HG03442 (cell line): Measurements from ENCODE around the gene PRR18.
A peak's percentile ranks its signal among the peaks of the same experiment; 100 is the strongest.

Experiments
- ATAC-seq: cut with Tn5 transposase; IDR thresholded peaks from one replicate; pipeline ENCODE4 v1.9.1; 2021; ENCODE audit warnings: mild to moderate bottlenecking, moderate library complexity; ENCODE audit not compliant: unreplicated experiment

PRR18 gene

DNA sequence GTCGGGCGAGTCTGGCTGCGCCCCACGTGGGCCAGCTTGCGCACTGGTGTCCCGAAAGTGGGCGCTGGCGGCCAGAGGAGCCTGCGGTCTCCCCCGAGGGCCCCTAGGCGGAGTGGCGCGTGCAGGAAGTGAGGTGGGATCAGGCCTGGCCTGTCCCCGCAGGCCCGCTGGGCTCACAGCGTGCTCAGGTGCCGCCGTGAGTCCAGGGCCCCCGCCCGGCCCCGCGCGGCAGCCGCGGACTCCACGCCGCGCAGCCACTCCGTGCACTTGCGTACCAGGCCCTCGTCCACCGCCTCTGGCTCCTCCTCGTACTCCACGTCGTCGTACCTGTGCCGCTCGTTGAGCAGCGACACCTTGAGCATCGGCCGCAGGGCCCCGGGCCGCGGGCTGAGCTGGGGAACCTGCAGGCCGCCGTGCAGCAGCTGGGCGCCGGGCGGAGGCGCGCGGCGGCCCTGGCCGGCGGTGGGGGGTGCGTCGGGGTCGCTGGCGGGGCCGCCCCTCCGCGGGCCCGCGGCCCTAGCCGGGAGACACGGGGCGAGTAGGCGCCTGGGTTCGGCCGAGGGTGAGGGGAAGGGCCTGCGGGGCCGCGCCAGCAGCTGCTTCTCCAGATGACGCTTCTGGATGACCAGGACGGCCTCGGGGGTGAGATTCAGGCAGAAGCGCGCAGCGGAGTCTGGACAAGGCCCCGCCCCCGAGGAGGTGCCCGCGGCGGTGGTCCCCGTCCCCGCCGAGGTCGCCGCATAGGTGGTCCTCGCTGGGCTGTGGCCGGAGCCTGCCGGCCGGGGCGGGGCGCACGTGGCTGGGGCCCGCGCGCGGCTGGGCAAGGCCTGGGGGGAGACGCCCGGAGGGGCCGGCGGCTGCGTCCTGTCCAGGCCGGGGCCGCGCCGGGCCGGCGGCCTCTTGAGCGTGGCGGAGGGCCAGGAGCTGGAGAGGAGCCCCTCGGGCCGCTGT is 835 bp downstream of the PRR18 start:
- ATAC-seq, result peak; percentile 30

DNA sequence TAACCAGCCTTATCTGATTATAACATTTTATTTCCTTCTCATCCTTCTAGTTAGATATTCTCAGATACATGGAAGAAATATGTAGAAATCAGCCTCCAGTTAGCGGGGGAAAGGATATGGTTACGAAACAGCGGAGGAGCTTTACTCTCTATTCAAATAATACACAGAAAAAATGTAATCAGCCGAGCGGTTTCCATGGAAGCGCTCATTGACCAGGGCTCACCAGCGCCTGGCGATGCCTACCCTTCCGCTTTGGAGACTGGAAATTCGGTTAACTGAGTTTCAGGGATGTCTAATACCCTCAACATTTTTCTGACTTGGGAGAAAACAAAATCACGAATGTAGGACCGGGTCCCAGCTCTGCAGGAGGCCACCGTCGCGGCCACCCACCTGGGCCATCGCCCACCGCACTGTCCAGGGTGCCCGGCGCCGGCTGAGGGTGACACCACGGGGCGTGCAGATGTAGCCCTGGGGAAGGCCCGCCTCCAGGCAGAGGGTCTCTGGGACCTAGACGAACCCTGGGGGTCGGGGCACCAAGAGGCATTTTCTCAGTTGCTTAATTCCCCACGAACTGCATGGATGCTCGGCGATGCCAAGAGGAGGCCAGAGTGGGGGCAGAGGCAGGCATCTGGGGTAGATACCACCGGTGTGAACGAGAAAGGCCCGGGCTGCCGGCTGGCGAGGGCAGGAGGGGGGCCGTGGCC is 1.7 kb downstream of the PRR18 start:
- ATAC-seq, result no peak

DNA sequence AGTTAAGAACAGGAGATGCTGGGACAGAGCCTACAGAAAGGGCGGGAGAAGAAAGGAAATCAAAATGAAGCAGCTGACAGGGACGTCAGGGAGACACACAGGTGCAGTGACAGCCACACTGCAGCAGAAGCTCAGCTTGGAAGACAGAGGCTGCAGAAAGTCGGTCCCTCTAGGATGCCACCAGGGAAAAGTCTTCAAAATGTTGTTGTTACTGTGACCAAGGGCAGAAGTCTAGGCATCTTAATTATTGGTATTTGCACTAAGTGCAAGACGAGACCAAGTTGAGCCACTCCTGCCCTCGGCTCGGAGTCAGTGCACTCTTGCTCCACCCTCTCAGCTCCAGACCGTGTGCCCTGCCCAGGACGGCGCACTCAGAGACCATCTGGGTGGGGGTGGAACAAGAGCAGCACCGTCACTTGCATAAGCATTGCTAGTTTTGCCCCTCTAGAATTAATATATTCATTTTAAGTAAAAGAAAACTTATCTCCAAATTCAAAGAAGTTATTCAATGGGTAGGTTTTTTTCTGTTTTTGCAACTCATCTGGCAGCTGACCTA is 2.6 kb downstream of the PRR18 start:
- ATAC-seq, result no peak

DNA sequence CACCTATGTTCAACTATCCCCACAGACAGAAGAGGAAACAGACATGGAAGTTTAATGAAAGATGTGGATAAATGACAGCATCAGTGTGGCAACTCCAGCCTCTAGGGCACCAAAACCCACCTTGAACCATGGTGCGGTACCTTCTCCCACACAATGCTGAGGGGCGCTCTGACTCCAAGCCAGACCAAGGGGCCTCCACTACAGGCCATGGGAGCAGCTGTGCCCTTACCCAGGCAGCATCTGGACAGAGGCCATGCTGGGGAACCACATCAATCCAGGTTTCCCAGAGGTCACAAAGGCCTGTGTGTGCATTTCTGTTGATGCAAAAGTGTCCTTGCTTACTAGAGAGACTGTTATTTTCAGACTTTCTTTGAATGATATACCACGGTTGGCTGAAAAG is 4.1 kb downstream of the PRR18 start:
- no peak for ATAC-seq

DNA sequence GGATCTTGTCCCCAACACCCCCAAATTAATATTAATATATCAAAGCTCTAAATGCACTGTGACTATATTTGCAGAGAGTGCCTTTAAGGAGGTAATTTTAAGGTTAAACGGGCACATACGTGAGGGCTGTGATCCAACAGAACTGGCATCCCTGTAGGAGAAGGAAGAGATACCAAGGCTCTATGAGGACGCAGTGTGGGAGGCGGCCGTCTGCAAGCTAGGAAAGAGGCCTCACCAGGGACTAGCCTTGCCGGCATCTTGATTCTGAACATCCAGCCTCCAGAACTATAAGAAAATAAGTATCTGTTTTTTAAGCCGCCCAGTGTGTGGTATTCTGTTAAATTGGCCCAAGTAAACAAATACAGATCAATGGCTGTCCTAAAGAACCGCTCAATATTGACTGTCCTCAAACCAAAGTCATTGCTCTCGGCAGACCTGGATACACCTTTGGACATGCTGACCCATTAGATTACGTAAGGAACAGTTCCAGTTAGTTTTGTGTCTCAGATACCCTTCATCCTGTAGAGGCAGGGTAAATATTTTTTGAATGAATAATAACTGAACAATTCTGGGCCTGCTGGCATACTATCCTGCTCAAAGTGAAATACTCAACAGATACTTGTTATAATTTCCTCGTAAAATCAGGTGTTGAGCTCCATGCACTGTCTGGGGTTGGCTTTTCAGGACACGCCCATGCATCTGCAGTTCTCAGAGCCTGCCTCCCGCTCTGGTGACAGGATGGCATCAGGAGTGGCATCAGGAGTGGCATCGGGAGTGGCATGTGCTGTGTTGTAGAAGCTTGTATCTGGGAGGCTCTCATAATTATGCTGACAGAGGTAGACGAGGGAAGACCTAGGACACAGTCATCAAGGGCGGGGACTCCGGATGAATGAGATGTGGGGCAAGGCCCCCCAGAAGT is 6.3 kb downstream of the PRR18 start:
- no peak for ATAC-seq

DNA sequence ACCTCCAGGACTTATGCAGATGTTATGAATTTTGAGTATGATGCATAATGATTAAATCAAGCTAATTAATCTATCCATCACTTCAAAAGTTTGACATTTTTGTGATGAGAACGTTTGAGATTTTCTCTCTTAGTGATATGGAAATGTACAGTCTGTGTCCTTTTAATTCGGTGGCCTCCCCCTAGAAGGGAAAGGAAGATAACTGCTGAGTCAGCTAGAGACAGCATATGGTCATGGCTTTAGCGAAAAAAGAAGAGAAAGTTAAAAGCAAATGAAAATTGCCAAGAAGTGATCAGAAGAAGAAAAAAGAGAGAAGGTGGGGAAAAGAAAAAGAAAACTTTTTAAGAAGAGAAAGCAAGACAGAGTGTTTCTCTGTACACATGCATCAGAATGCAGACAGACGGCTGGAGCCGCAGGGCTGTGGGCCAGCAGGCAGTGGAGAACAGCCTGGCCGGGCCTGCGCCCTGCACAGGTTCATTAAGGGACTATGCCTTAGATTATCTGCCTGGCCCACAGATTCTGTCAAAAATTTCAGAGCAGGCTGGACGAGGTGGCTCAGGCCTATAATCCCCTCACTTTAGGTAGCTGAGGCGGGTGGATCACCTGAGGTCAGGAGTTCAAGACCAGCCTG is 7.7 kb downstream of the PRR18 start:
- no peak for ATAC-seq

DNA sequence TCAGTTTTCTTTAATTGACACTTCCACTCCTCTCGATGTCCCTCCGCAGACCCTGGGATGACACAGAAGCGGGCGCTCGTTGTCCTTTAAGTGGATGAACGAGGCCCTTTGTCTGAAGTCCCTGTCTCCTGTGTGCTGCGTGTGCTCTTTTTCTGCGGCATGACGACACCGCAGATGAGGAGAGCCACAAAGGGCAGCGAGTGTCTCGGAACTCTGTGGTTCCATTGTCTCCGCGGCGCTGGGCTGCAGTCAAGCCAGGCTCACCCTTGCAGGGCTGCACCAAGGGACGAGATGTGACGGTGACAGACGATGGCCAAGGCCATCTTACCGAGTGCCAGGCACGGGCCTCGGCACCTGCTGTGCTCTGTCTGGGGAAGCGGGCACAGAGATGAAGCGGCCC is 10.6 kb downstream of the PRR18 start:
- no peak for ATAC-seq

DNA sequence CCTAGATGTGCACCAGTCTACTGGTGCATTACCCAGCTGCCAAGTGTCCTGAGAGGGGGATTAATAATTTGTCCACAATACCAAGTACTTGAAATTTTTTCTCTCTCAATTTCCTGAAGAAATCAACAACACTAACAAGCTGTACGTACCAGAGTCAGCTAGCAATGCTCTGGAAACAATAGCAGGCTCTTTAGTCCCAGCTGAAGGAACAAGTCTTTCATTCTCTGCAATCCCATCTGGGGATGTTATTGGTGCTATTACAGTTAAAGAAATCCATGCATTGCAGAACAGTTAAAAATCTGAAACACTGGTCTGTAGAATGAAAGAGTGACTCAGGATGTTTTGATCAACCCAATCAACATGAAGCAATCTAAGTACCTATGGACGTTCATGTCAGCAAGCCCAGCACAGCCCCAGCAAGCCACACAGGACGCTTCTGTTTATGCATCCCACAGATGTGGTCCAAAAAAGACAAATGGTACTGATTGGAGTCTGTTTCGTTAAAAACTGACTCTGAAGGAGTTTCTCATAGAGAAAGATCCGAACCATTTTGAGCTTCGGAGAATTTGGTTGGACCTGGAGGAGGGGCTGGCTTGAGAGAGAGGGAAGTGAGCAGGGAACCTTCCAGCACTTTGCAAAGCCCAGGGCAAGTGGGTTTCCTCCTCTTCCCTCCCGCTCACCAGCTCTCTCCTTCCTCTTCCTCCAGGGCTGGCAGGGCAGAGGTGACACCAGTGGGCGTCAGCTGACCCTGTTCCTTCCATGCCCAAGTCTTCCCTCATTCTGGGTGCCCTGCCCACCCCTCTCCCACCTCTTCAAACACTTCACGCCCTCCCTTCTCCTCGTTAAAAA is 11.9 kb downstream of the PRR18 start:
- ATAC-seq, result no peak

DNA sequence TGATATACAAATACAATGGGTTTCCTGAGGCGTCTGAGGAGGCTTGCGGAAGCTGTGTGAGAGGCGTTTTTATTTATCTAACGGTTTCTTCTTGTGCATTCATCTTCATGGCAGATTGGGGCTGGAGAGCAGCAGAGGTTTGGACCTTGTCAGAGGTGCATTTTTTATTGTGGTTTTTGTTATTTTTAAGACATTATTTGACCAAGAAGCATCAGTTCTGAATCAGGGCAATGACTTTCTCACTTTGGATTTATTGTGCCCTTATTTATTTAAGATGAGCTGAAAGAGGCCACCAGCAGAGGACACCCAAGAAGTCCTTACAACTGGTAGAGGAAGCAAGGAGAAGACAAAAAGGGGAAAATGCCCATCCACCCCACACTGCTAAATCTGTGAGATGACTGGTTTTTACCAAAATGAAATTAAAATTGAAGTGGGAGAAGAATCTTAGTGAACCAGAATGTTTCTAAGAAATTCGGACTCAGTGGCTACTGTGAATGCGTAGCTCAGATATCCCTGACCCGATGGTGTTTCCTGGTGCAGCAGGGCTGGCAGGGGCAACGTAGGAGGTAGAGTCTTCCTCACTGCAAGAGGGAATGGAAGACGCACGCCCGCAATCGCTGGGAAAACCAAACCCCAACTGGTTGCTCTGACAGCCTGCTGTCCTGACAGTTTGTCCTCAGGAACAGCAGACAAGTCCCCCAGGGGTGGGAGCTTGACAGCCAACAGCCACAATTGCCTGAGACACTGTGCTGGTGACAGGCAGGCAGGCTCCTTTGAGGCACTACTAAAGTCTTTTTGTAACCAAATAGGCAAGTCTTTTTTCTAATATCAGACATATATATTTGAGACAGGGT is 14.2 kb downstream of the PRR18 start:
- ATAC-seq, result no peak

DNA sequence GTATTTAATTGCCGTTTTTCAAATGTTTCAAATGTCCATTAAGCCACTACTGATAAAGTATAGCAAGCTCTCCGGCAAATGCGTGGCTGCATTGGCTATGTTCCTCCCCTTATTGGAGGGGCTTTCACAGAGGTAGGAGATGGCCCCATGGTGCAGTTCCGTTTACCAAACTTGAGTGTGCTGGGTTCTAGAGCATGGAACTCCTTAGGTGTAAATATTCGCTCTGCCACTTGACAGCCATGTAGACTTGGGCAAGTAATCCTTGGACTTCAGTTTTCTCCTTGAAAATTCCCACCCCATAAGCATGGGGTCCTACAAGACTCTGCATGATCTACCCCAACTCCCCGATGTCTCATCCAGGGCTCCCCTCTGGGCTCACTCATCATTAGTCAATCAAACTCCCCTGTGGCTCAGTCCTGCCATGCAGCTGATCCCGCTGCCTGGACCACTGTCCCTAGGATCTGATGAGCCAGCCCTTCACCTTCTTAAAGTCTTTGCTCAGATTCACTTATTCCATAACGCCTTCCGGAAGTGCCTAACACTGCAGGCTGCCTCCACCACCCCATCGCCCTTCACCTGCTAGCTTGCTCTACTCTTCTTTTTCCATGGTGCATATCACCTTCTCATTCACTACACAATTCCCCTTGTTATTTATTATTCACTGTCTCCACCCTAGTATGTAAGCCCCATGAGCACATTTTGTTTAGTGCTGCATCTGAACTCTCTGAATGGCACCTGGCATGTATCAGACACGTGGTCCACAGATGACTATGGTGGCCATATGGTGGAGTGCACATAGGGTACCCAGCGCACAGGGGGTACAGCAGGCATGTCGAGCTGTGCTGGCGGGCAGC is 18.8 kb downstream of the PRR18 start:
- ATAC-seq, result no peak

DNA sequence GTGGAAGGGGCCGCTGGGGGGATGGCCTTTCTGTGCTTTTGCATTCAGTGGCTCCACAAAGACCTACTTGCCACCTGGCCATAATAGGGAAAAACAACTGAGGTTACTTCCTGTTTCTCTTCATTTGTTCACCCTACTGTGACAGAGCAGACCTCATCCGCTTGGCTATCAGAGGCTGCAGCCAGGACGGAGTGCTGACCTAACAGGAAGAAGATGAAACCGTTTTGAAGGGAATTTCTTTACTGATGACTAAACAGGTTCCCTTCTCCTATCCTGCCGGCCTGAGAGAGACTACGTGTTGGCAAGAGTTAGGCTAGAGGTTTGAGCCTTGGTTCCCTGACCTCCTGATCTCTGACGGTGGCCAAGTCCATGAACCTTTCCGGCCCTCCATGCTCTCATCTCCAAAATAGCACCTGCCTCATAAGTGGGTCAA is 21.3 kb downstream of the PRR18 start:
- peak; percentile 94 for ATAC-seq

DNA sequence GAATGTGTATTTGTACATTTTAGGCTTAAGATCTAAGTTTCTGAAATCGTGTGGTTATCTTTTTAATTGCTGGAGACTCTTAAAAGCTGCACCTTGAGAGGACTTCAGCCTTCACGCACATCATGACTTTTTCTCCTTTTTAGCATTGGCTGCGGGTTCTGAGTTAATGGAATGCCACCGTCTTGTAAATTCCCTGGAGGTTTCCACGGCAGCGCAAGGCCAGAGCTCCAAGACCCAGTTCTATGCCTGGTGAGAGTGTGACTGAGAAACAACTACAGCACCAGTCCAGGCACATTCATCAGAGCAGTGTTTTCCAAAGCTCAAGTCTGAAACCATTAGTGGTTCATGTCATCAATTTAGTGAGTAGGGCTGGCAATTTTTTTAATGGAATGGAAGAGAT is 23.0 kb downstream of the PRR18 start:
- ATAC-seq, result no peak

DNA sequence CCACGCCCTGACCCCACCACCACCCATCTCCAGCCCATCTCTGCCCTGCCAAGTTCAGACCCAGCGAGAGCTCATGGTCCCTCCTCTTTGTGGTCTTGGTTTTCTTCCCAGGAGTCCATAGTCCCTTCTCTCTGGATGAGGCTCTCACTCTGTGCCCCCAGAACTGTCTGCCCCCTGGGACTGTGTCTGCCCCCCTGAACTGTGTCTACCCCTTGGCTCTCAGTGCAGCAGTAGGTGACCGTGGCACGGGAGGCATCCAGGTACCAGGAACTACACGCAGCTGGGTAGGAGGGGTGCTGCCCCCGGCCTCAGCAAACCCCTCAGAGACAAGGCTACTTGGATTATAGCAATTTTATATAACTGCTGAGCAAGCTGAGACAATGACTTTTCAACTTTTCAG is 23.6 kb downstream of the PRR18 start:
- no peak for ATAC-seq

DNA sequence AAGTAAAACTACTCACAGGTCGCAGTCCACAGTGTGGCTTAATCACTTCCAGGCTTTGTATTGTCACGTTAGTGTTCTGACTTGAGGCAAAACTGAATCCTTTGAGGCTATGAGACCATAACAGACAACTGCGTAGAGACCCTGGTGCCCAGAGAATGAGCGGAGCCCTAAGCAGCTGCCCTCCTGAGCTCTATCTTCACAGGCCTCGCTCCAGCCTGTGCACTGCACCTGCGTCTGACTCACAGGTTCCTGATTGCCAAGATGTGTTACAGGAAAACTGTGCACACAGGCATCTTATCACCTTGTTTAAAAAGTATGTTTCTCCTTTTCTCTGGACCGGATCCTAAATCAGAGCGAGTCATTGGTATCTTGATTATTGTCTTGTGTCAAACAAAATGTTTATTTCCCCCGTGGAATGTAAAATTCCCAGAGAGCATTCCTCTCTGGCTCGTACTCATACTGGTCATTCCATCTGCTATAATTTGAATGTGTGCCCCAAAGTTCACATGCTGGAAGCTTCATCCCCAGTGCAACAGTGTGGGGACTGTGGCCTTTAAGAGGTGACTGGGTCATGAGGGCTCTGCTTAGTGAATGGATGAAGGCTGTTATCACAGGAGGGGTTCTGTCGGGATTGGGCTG is 25.7 kb downstream of the PRR18 start:
- ATAC-seq, result no peak

DNA sequence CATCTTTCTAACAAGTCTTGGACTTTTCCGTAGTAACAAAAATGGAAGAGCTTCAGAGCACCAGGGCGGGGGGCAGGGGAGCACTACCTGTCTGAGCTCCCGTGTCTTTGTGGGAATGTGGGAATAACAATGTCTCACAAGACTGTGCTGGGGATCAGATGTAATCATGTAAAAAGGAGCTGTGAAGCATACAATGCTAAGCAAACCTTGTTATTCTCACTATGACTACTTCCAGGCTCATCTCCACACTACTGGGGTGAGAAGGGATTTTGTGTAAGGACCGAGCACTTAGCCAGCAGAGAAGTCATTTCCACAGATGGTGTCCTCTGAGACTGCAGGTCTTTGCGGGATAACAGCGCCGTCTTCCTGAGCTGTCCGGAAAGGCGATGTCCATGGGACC is 27.1 kb downstream of the PRR18 start:
- peak; percentile 60 for ATAC-seq

DNA sequence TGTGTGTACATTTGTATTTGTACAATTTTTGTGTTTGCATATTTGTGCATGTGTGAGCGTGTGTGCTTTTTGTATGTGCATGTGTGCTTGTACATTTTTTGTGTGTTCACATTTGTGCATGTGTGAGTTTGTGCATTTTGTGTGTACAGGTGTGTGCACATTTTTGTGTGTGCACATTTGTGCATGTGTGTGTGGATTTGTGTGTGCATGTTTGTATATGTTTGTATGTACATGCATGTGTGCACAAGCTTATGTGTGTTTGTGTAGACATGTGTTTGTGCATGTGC is 28.9 kb downstream of the PRR18 start:
- no peak for ATAC-seq
